GM15510 (cell line): ENCODE measurements around the gene LTF.

ENCODE experiments used
- POLR2A ChIP-seq: IDR thresholded peaks from 3 replicates; pipeline ENCODE4 v1.6.1; 2011; ENCODE audit warnings: borderline replicate concordance; ENCODE audit not compliant: insufficient read length; ENCODE audit errors: extremely low read depth

The LTF gene

GRCh38 chr3:46400000-46400734, 64.5 kb downstream of the LTF start:
- no peak for TF ChIP-seq POLR2A

GRCh38 chr3:46399557-46399956, 65.1 kb downstream of the LTF start:
- no peak for TF ChIP-seq POLR2A

GRCh38 chr3:46399098-46399497, 65.6 kb downstream of the LTF start:
- no peak for TF ChIP-seq POLR2A

DNA sequence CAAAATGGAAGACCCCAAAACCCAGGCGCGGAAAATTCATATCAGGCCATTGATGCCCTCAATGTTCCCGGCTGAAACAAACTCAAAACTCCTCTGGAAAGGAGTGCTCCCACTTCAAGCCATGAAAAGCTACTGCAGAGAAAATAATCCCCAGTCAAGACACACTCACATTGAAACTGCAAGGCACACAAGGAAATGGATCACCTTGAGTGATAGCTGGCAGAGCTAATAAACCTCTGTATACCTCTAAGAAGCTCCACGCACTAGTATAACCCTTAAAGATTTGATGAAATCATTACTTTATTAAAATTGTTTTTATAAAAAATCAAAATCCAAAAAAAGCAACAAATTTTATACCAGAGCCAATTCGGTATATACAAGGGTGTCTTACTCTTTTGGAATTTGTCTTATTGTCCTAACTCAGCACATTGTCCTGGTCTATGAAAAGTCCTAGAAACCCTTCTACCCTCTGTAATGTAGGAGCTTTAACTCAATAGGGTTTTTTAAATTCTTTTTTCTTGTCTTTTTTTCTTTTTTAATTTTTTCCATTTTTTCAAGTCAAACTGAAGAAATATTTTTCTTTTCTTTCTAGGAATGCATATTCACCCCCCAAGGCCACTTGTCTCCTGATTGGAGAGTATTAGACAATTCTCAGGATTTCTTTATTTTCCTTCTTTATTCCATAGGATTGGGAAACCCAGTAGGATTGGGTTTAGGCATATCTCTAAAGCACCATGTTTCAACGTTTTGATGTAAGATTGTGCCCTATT, 66.3 kb downstream of the LTF start:
- no peak for TF ChIP-seq POLR2A

DNA sequence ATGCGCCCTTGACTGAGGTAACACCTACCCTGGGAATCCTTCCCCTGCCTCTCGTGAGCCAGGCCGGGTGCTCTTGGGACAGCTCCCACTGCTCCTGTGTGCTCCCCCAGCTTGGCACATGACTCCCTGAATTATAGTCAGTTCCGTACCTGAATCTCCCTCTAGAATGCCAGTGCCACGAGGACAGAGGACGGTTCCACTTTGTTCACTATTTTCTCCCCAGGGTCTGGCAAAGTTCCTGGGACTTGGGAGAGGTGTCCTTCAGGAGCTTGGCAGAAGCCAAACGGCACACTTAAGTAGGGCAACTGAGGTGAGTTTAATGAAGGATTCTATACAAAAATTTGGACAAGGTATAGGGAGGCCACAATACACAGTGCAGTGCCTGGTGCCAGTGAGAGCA, 67.6 kb downstream of the LTF start:
- TF ChIP-seq POLR2A: no peak

GRCh38 chr3:46395766-46396530, 68.8 kb downstream of the LTF start:
- TF ChIP-seq POLR2A: no peak

DNA sequence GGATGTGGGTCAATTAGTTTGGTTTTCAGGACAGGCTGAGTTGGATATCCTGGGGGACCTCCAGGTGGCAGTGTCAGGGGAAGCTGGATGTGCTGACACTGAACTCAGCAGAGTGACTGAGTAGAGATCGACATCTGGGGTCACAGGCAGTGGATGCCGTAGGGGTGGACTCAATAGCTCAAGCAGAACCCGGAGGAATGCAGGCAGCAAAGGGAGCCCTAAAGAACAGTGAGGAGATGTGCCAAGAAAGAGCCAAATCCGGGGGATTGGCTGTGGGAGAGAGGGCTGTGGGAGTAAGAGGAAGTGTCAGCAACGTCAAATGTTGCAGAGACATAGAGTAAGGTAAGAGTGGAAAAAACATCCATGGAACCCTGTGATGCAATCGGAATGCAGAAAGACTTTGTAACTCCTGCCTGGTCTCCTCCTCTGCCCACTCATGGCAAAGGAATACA, 69.5 kb downstream of the LTF start:
- TF ChIP-seq POLR2A: no peak

- TF ChIP-seq POLR2A: no peak
Observed at GRCh38 chr3:46393554-46394434, 70.9 kb downstream of the LTF start.

DNA sequence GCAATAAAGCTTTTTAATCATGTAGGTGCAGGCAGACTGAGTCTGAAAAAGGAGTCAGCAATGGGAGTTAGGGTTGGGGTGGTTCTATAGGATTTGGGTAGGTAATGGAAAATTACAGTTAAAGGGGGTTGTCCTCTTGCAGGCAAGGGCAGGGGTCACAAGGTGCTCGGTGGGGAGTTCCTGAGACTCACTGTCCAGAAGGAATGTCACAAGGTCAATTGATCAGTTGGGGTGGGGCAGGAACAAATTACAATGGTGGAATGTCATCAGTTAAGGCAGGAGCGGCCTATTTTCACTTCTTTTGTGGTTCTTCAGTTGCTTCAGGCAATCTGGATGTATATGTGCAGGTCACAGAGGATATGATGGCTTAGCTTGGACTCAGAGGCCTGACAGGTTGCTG, 71.7 kb downstream of the LTF start:
- no peak for TF ChIP-seq POLR2A

- no peak for TF ChIP-seq POLR2A
Observed at GRCh38 chr3:46389306-46389705, 75.4 kb downstream of the LTF start.

GRCh38 chr3:46386205-46386604, 78.5 kb downstream of the LTF start:
- TF ChIP-seq POLR2A: no peak
